Psoas muscle (tissue), 8 donors: ENCODE results near the gene CAMK2N1. TPM values are rescaled to one million over a fixed set of nuclear protein-coding genes. Genes with fewer than 3 reads are reported as not detected.
"Not testable (repeated sequence)": the region's sequence is repeated elsewhere in the genome, so short reads cannot be mapped to it uniquely, and the experiment has no call there.

Source experiments
- ATAC-seq, 4 donors: fragments of 200-7000 bp; cut with Tn5 transposase; one replicate each; pipeline ENCODE4 v1.9.1; 2020; ENCODE audit warnings: moderate library complexity in 3 of 4, mild to moderate bottlenecking in 2 of 4
- DNase-seq, 2 donors: peaks; one replicate each; pipeline ENCODE4 v3.0.0-alpha.2; 2020
- H3K27ac ChIP-seq: fragments of 200-600 bp; one replicate; pipeline ENCODE4 v1.8.0; 2022
- H3K27me3 ChIP-seq, 3 donors: fragments of 200-600 bp in 1 of 3; one replicate each; pipeline versions ENCODE4 v1.6.1 to v1.8.0; 2013 to 2022; ENCODE audit warnings: low read length in 2 of 3, mild to moderate bottlenecking in 2 of 3, moderate library complexity in 1 of 3; ENCODE audit not compliant: insufficient read depth in 3 of 3
- H3K36me3 ChIP-seq, 2 donors: fragments of 200-600 bp in 1 of 2; one replicate each; pipeline versions ENCODE4 v1.6.1 to v1.8.0; 2013 to 2022; ENCODE audit warnings: low read depth in 1 of 2, mild to moderate bottlenecking in 1 of 2, moderate library complexity in 1 of 2; ENCODE audit not compliant: insufficient read depth in 1 of 2
- H3K4me1 ChIP-seq: fragments of 200-600 bp; one replicate; pipeline ENCODE4 v1.8.0; 2022
- H3K4me3 ChIP-seq: fragments of 200-600 bp; one replicate; pipeline ENCODE4 v1.8.0; 2022; ENCODE audit warnings: mild to moderate bottlenecking
- H3K9me3 ChIP-seq: fragments of 200-600 bp; one replicate; pipeline ENCODE4 v1.8.0; 2022
- WGBS, 3 donors: extraction: QIAGEN DNeasy Blood & Tissue Kit; methylation state at CpG; one replicate each; pipeline versions ENCODE4 v1.1.6 to v1.1.7; 2013; 5-methylcytosine and 5-hydroxymethylcytosine counted together
- intact Hi-C, 2 donors: fragments of 100-400 bp; cut with DNase I; formaldehyde crosslinking; loops; one replicate each; pipeline versions ENCODE4 v1.11.0 to v1.14.2; 2022
- polyA plus RNA-seq, 3 donors: library from polyadenylated mRNA; stranded (reverse); fragments of 200-250 nt; gene quantifications; one replicate each; pipeline ENCODE4 v1.2.3, GENCODE V29; 2013
- total RNA-seq, 4 donors: library from RNA; stranded (reverse); fragmentation: NEBNext Ultra II Directional in 2 of 4; extraction: Animal tissue kit (Norgen Biotek cat#: 25700) in 2 of 4; gene quantifications; one replicate each; pipeline versions ENCODE4 v1.2.1 to v1.2.4, GENCODE V29; 2021 to 2023
- TF ChIP-seq, protein P1 (sequence below): fragments of 200-600 bp; IDR thresholded peaks from one replicate; pipeline ENCODE4 v1.8.0; 2022; ENCODE audit warnings: antibody characterized with exemption
- donor health status: healthy with polysubstance abuse.
- donor health status: DM: no; HTN: no; CAD: no; lungs with moderate emphysema.
- donor health status: Bipolar disorder and iron deficiency.
- donor health status: healthy.
- donor health status: DM: yes; HTN: yes; CAD: no.
- donor health status: DM: no; HTN: no; CAD: no.
- donor health status: DM: no; HTN: no; CAD: no.
- donor health status: DM: yes; HTN: yes; CAD: no.

Gene CAMK2N1
- total and polyA plus RNA-seq, 7 donors: 2.2 to 7.9 (median 4.2) TPM

DNA sequence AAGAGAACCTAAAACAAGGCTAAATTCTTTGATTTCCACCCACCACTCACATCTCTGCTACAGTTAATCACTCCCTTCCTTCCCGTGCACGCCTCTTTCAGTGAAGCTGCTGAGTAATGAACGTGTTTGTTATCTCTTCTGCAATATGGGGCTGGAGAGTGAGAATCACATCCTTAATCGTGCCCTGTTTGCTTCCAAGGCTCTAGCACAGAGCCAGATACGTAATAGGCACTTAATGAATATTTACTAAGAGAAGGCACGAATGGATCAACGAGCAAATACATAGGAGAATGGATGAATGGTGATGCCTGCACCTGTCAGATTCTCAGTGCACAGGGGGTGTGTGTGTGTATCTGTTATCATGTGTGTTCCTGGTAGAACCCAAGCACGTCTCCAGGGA lies 44.3 kb upstream of the CAMK2N1 start:
- no peak for ATAC-seq
- no peak for DNase-seq
- Histone ChIP-seq H3K27ac (no peak overlapping the region), H3K4me1 (no peaks in the 10 kb centered on the region), H3K4me3 (no peak overlapping the region), H3K36me3 (no peaks in the 10 kb centered on the region), H3K9me3 (no peaks in the 10 kb centered on the region), H3K27me3 (peaks cover 0 to 42% (median 0%) of the 10 kb centered on the region in 3 donors)
- TF ChIP-seq, protein P1, sequence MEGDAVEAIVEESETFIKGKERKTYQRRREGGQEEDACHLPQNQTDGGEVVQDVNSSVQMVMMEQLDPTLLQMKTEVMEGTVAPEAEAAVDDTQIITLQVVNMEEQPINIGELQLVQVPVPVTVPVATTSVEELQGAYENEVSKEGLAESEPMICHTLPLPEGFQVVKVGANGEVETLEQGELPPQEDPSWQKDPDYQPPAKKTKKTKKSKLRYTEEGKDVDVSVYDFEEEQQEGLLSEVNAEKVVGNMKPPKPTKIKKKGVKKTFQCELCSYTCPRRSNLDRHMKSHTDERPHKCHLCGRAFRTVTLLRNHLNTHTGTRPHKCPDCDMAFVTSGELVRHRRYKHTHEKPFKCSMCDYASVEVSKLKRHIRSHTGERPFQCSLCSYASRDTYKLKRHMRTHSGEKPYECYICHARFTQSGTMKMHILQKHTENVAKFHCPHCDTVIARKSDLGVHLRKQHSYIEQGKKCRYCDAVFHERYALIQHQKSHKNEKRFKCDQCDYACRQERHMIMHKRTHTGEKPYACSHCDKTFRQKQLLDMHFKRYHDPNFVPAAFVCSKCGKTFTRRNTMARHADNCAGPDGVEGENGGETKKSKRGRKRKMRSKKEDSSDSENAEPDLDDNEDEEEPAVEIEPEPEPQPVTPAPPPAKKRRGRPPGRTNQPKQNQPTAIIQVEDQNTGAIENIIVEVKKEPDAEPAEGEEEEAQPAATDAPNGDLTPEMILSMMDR: no peak
- intact Hi-C loops: no loop called here
- WGBS, 3 donors: 46 to 52% (median 46%) methylated on average over 8 of the region's 8 CpGs

DNA sequence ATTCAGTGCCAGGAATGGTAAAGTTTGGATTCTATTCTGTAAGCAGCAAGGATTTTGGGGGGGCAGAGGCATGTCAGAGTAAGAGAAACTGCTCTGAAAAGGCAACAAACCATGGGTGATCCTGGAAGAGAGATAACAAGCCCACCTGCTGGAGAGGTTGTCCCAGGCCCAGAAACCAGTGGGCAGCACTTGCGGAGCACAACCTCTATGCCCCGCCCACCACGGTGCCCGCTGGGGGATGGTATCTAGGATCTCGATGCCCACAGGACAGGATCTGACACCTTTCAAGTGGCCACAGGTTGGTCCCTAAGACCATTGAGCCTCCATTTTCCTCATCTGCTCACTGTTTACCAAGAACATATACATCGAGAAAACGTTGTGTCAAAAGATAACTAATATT lies 42.2 kb upstream of the CAMK2N1 start:
- H3K4me3 ChIP-seq: no peak overlapping the region
- intact Hi-C loops: no loop called here
- H3K9me3 ChIP-seq: no peaks in the 10 kb centered on the region
- H3K27me3 ChIP-seq: peaks cover 0 to 42% (median 0%) of the 10 kb centered on the region in 3 donors
- TF ChIP-seq, protein P1: no peak
- 65 to 72% (median 66%) methylated on average over 7 of the region's 7 CpGs for WGBS, 3 donors
- ATAC-seq (no peak), DNase-seq (no peak)
- no peak overlapping the region for H3K27ac ChIP-seq
- no peaks in the 10 kb centered on the region for H3K36me3 ChIP-seq
- H3K4me1 ChIP-seq: no peaks in the 10 kb centered on the region

GRCh38 chr1:20526267-20526666 lies 40.3 kb upstream of the CAMK2N1 start:
- TF ChIP-seq, protein P1: no peak
- H3K4me3 ChIP-seq: no peak overlapping the region
- intact Hi-C loops: no loop called here
- no peaks in the 10 kb centered on the region for H3K9me3 ChIP-seq
- no peak overlapping the region for H3K27ac ChIP-seq
- H3K27me3 ChIP-seq: peaks cover 0 to 42% (median 0%) of the 10 kb centered on the region in 3 donors
- WGBS, 3 donors: 81 to 88% (median 84%) methylated on average over 6 of the region's 6 CpGs
- DNase-seq (no peak), ATAC-seq (no peak)
- H3K36me3 ChIP-seq: no peaks in the 10 kb centered on the region
- H3K4me1 ChIP-seq: peaks cover 3% of the 10 kb centered on the region

GRCh38 chr1:20521960-20522861 lies 36.2 kb upstream of the CAMK2N1 start:
- 21 to 23% (median 22%) methylated on average over 17 of the region's 17 CpGs for WGBS, 3 donors
- intact Hi-C loops: loop anchor here (5.0 kb wide), 1 partner anchor 110 kb away; the partner anchor contains the start of gene PINK1 (in 2 of the 2)

DNA sequence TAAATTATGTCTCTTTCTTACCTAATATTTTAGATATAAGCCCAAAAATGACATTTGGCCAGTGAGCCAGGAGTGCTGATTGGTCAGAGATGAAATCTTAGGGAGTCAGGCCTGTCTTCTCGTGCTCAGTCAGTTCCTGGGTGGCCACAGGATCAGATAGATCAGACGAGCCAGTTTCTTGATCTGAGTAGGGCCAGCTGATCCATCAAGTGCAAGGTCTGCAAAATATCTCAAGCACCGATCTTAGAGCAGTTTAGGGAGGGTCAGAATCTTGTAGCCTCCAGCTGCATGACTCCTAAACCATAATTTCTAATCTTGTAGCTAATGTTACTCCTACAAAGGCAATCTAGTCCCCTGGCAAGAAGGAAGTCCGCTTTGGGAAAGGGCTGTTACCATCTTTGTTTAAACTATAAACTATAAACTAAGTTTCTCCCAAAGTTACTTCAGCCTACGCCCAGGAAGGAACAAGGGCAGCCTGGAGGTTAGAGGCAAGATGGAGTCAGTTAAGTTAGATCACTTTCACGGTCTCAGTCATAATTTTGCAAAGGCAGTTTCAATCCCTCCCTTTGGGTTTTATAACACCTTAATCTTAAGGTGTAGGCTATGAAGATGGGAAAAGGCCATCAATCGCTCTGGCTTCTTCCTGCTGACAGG lies 33.7 kb upstream of the CAMK2N1 start:
- not testable (repeated sequence) for H3K9me3 ChIP-seq, H3K27me3 ChIP-seq, H3K27ac ChIP-seq, ATAC-seq, H3K4me1 ChIP-seq, H3K36me3 ChIP-seq, H3K4me3 ChIP-seq, DNase-seq
- WGBS, 3 donors: 51 to 54% (median 52%) methylated on average over 7 of the region's 7 CpGs
- intact Hi-C loops: loop anchor here (5.0 kb wide), 1 partner anchor 113 kb away; the partner anchor contains the start of gene PINK1 (in 2 of the 2)

More at GRCh38 chr1:20521960-20522861, 36.2 kb upstream of the CAMK2N1 start:
- H3K36me3 ChIP-seq: no peaks in the 10 kb centered on the region
- H3K4me1 ChIP-seq: peaks cover 3% of the 10 kb centered on the region
- no peak overlapping the region for H3K27ac ChIP-seq
- DNase-seq (peak; percentile 53 to 76), ATAC-seq (peak; percentile 72 to 93 (median 80))
- TF ChIP-seq, protein P1: peak; percentile 86
- H3K9me3 ChIP-seq: no peaks in the 10 kb centered on the region
- peaks cover 0 to 8% (median 0%) of the 10 kb centered on the region in 3 donors for H3K27me3 ChIP-seq
- no peak overlapping the region for H3K4me3 ChIP-seq
